MG63 (cell line): Measurements from ENCODE around the gene RPRD2. TPM values are rescaled to one million over a fixed set of nuclear protein-coding genes. Genes with fewer than 3 reads are reported as not detected.

ENCODE experiments used
- DNase-seq: peaks from one replicate; pipeline ENCODE4 v3.0.0-alpha.2; 2020
- H3K27me3 ChIP-seq: fragments of 250-450 bp; sonication (Bioruptor Pico); 2 replicates; pipeline ENCODE4 v1.5.1; 2020; ENCODE audit warnings: mild to moderate bottlenecking, moderate library complexity
- H3K36me3 ChIP-seq: fragments of 250-450 bp; sonication (Bioruptor Pico); 2 replicates; pipeline ENCODE4 v1.5.1; 2020; ENCODE audit warnings: mild to moderate bottlenecking, moderate library complexity
- H3K4me3 ChIP-seq: fragments of 250-450 bp; sonication (Bioruptor Pico); 2 replicates; pipeline ENCODE4 v1.5.1; 2020; ENCODE audit warnings: mild to moderate bottlenecking, moderate library complexity
- H3K9me3 ChIP-seq: fragments of 250-450 bp; sonication (Bioruptor Pico); 2 replicates; pipeline ENCODE4 v1.5.1; 2020; ENCODE audit warnings: mild to moderate bottlenecking, moderate library complexity
- total RNA-seq: library from RNA; depleted of rRNA; stranded (reverse); fragments of >200 nt; shearing (Covaris generic); gene quantifications from 2 replicates; pipeline ENCODE4 v1.2.3, GENCODE V29; 2014; ENCODE audit warnings: low replicate concordance; rRNA removed

Gene RPRD2
- total RNA-seq, 1 experiment from 2014 or later = 2.5 TPM

- no peaks in the 10 kb centered on the region for H3K27me3 ChIP-seq
- H3K4me3 ChIP-seq = peak overlapping the region; percentile 68
- peaks cover 23% of the 10 kb centered on the region for H3K36me3 ChIP-seq
- DNase-seq = no peak
- no peaks in the 10 kb centered on the region for H3K9me3 ChIP-seq
Observed at GRCh38 chr1:150514913-150515327, 151.0 kb downstream of the RPRD2 start.

GRCh38 chr1:150515328-150516049, 151.5 kb downstream of the RPRD2 start, which contains the start of gene FALEC:
Gene FALEC, plus strand, starts transcription at chr1:150515752.
- peaks cover 18% of the 10 kb centered on the region for H3K36me3 ChIP-seq
- H3K4me3 ChIP-seq = peak within 1 kb of the TSS; percentile 68
- no peaks in the 10 kb centered on the region for H3K9me3 ChIP-seq
- H3K27me3 ChIP-seq = no peaks in the 10 kb centered on the region
- DNase-seq = peak; percentile 98

GRCh38 chr1:150516050-150516591, 152.2 kb downstream of the RPRD2 start:
- Histone ChIP-seq H3K4me3 (peak overlapping the region; percentile 68), H3K9me3 (no peaks in the 10 kb centered on the region), H3K27me3 (no peaks in the 10 kb centered on the region), H3K36me3 (peaks cover 16% of the 10 kb centered on the region)
- peak; percentile 24 for DNase-seq

GRCh38 chr1:150516616-150517015, 152.7 kb downstream of the RPRD2 start:
- Histone ChIP-seq H3K9me3 (no peaks in the 10 kb centered on the region), H3K4me3 (peak overlapping the region; percentile 68), H3K27me3 (no peaks in the 10 kb centered on the region), H3K36me3 (peaks cover 12% of the 10 kb centered on the region)
- no peak for DNase-seq

- Histone ChIP-seq H3K36me3 (no peaks in the 10 kb centered on the region), H3K4me3 (no peak overlapping the region), H3K27me3 (no peaks in the 10 kb centered on the region), H3K9me3 (no peaks in the 10 kb centered on the region)
- no peak for DNase-seq
Observed at GRCh38 chr1:150521196-150521968, 157.4 kb downstream of the RPRD2 start.

GRCh38 chr1:150525348-150525747, 161.4 kb downstream of the RPRD2 start:
- H3K9me3 ChIP-seq = no peaks in the 10 kb centered on the region
- H3K36me3 ChIP-seq = no peaks in the 10 kb centered on the region
- no peaks in the 10 kb centered on the region for H3K27me3 ChIP-seq
- H3K4me3 ChIP-seq = no peak overlapping the region
- DNase-seq = no peak

Other genes starting within 250 kb of the RPRD2 start
- gene PLEKHO1, start 214.2 kb upstream of the RPRD2 start, total RNA-seq = 9.9 and 15.8 TPM in 2 replicates
- gene ANP32E, start 128.0 kb upstream of the RPRD2 start, total RNA-seq = 17.0 and 38.7 TPM in 2 replicates
- gene CA14, start 106.4 kb upstream of the RPRD2 start, total RNA-seq = not detected in 2 replicates
- 136 and 156 TPM in 2 replicates for gene APH1A, start 95.1 kb upstream of the RPRD2 start, total RNA-seq
- gene C1orf54, start 91.4 kb upstream of the RPRD2 start, total RNA-seq = 2.5 TPM in 1 of 2 replicates, not detected in the other
- gene CIART, start 81.6 kb upstream of the RPRD2 start, total RNA-seq = not detected in 2 replicates
- 75.5 and 80.7 TPM in 2 replicates for gene MRPS21, start 70.3 kb upstream of the RPRD2 start, total RNA-seq
- gene PRPF3, start 42.6 kb upstream of the RPRD2 start, total RNA-seq = 65.9 and 75.5 TPM in 2 replicates
- 14.7 and 15.4 TPM in 2 replicates for gene TARS2, start 123.3 kb downstream of the RPRD2 start, total RNA-seq
- gene ECM1, start 144.0 kb downstream of the RPRD2 start, total RNA-seq = 9.9 and 13.8 TPM in 2 replicates
- not detected in 2 replicates for gene FALEC, start 151.6 kb downstream of the RPRD2 start, total RNA-seq
- gene ADAMTSL4, start 185.3 kb downstream of the RPRD2 start, total RNA-seq = 3.3 and 3.5 TPM in 2 replicates
- gene MCL1, start 215.5 kb downstream of the RPRD2 start, total RNA-seq = 148 and 184 TPM in 2 replicates